SK-N-MC (cell line): Measurements from ENCODE around the gene LRRC57.

ENCODE experiments used
- EZH2 ChIP-seq: fragments of 200-600 bp; sonication (generic); IDR thresholded peaks from one replicate; pipeline ENCODE4 v1.6.1; 2017; ENCODE audit warnings: antibody characterized with exemption
- FOXP2 ChIP-seq: optimal IDR thresholded peaks from 2 replicates; pipeline ENCODE3; 2011; ENCODE audit warnings: mild to moderate bottlenecking, moderate library complexity; ENCODE audit not compliant: insufficient read depth; ENCODE audit errors: extremely low read length, control extremely low read depth
- POLR2AphosphoS5 ChIP-seq: IDR thresholded peaks from 2 replicates; pipeline ENCODE4 v1.6.1; 2012; ENCODE audit warnings: mild to moderate bottlenecking, low read depth, low read length, borderline replicate concordance

- no peak for TF ChIP-seq EZH2
- TF ChIP-seq POLR2AphosphoS5 = no peak
- no peak for TF ChIP-seq FOXP2
Observed at GRCh38 chr15:42510258-42511006, 38.2 kb downstream of the LRRC57 start.
